Psoas muscle (tissue), 8 donors: ENCODE measurements around the gene GCAT. TPM values are rescaled to one million over a fixed set of nuclear protein-coding genes. Genes with fewer than 3 reads are reported as not detected.

ENCODE experiments used
- ATAC-seq, 4 donors: fragments of 200-7000 bp; cut with Tn5 transposase; one replicate each; pipeline ENCODE4 v1.9.1; 2020; ENCODE audit warnings: moderate library complexity in 3 of 4, mild to moderate bottlenecking in 2 of 4
- DNase-seq, 2 donors: peaks; one replicate each; pipeline ENCODE4 v3.0.0-alpha.2; 2020
- H3K27ac ChIP-seq: fragments of 200-600 bp; one replicate; pipeline ENCODE4 v1.8.0; 2022
- H3K27me3 ChIP-seq, 3 donors: fragments of 200-600 bp in 1 of 3; one replicate each; pipeline versions ENCODE4 v1.6.1 to v1.8.0; 2013 to 2022; ENCODE audit warnings: low read length in 2 of 3, mild to moderate bottlenecking in 2 of 3, moderate library complexity in 1 of 3; ENCODE audit not compliant: insufficient read depth in 3 of 3
- H3K36me3 ChIP-seq, 2 donors: fragments of 200-600 bp in 1 of 2; one replicate each; pipeline versions ENCODE4 v1.6.1 to v1.8.0; 2013 to 2022; ENCODE audit warnings: low read depth in 1 of 2, mild to moderate bottlenecking in 1 of 2, moderate library complexity in 1 of 2; ENCODE audit not compliant: insufficient read depth in 1 of 2
- H3K4me1 ChIP-seq: fragments of 200-600 bp; one replicate; pipeline ENCODE4 v1.8.0; 2022
- H3K4me3 ChIP-seq: fragments of 200-600 bp; one replicate; pipeline ENCODE4 v1.8.0; 2022; ENCODE audit warnings: mild to moderate bottlenecking
- H3K9me3 ChIP-seq: fragments of 200-600 bp; one replicate; pipeline ENCODE4 v1.8.0; 2022
- CTCF ChIP-seq: fragments of 200-600 bp; IDR thresholded peaks from one replicate; pipeline ENCODE4 v1.8.0; 2022; ENCODE audit warnings: antibody characterized with exemption
- WGBS, 3 donors: extraction: QIAGEN DNeasy Blood & Tissue Kit; methylation state at CpG; one replicate each; pipeline versions ENCODE4 v1.1.6 to v1.1.7; 2013; 5-methylcytosine and 5-hydroxymethylcytosine counted together
- intact Hi-C, 2 donors: fragments of 100-400 bp; cut with DNase I; formaldehyde crosslinking; loops; one replicate each; pipeline versions ENCODE4 v1.11.0 to v1.14.2; 2022
- polyA plus RNA-seq, 3 donors: library from polyadenylated mRNA; stranded (reverse); fragments of 200-250 nt; gene quantifications; one replicate each; pipeline ENCODE4 v1.2.3, GENCODE V29; 2013
- total RNA-seq, 4 donors: library from RNA; stranded (reverse); fragmentation: NEBNext Ultra II Directional in 2 of 4; extraction: Animal tissue kit (Norgen Biotek cat#: 25700) in 2 of 4; gene quantifications; one replicate each; pipeline versions ENCODE4 v1.2.1 to v1.2.4, GENCODE V29; 2021 to 2023
- donor health status: healthy with polysubstance abuse.
- donor health status: DM: no; HTN: no; CAD: no; lungs with moderate emphysema.
- donor health status: Bipolar disorder and iron deficiency.
- donor health status: healthy.
- donor health status: DM: yes; HTN: yes; CAD: no.
- donor health status: DM: no; HTN: no; CAD: no.
- donor health status: DM: no; HTN: no; CAD: no.
- donor health status: DM: yes; HTN: yes; CAD: no.

The GCAT gene
- total and polyA plus RNA-seq, 7 donors: 5.4 to 19.2 (median 8.3) TPM

DNA sequence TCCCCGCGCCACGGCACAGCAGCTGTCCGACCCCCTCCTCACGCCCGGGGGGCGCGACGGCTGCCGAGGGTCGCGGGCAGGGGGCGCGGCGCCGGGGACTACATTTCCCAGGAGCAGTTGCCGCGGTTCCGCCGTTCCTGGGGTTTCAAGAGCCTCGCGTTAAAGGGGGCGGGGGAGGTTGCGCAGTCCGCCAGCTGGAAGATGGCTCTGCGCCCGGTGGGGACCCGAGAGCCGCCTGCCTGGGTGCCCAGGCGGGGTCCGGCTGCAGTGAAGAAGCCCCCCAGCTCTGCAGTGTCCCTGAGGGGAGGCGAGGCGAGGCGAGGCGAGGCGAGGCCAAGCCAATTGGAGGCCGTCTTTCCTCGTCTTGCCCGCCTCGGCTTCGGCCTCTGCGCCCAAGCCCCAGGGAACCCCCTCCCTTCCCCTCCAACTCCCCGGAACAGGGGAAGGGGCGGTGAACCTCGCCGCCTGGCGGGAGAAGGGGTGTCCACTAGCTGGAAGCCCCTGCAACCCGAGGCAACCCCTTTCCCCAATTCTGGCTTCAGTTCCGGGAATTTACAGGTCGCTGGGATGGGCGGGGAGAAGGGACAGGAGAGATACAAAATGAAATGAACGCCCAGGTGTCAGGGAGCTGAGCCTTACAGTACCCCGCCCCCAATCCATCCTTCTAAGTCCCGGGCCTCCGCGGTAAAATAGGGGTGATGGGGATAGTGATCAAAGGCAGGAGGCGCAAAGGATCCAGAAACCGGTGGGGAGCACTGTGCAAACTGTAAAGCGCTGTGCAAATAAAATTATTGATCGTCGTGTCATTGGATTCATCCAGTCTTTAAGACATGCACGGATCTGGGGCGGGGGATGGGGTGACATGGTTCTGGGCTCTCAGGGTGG lies 5.2 kb upstream of the GCAT start:
- Histone ChIP-seq H3K27ac (no peak overlapping the region), H3K9me3 (no peaks in the 10 kb centered on the region), H3K36me3 (no peaks in the 10 kb centered on the region), H3K27me3 (no peaks in the 10 kb centered on the region), H3K4me1 (peaks cover 4% of the 10 kb centered on the region), H3K4me3 (peak overlapping the region; percentile 75)
- 6% methylated on average over 53 to 63 of the region's 63 CpGs for WGBS, 3 donors
- no peak for TF ChIP-seq CTCF
- ATAC-seq: peak in 1 of 4 donors; percentile 9
- DNase-seq: peak; percentile 60 to 78
- intact Hi-C loops: no loop called here

DNA sequence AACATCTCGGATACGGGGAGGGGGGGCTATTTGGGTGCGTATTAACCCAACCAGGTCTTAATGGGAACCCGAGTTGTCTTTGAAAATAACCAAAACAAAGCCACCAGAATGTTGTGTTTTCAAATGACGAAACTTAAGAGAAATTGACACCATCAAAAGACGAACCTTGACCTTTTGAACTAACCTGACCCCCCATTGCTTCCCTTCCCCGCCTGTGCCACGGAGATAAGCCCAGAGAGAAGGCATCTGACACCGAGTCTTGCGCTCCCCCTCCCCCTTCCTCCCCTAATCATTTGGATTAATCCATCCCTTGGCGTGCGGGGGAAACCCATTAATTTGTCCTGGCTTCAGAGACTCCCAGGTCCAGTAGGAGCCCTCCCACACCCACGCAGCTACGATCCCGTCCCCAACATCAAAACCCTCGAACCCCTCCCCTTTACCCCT lies 4.5 kb upstream of the GCAT start:
- H3K27me3 ChIP-seq: no peaks in the 10 kb centered on the region
- H3K27ac ChIP-seq: no peak overlapping the region
- DNase-seq (no peak), ATAC-seq (no peak)
- no peak for TF ChIP-seq CTCF
- no peaks in the 10 kb centered on the region for H3K36me3 ChIP-seq
- WGBS, 3 donors: 53 to 64% (median 59%) methylated on average over 16 of the region's 16 CpGs
- H3K4me3 ChIP-seq: peak overlapping the region; percentile 75
- intact Hi-C loops: no loop called here
- H3K9me3 ChIP-seq: no peaks in the 10 kb centered on the region
- H3K4me1 ChIP-seq: peaks cover 7% of the 10 kb centered on the region

- WGBS, 3 donors: 64 to 68% (median 66%) methylated on average over 34 of the region's 34 CpGs
- ATAC-seq: no peak
- DNase-seq: no peak
- Histone ChIP-seq H3K36me3 (no peaks in the 10 kb centered on the region), H3K9me3 (no peaks in the 10 kb centered on the region), H3K27me3 (no peaks in the 10 kb centered on the region), H3K4me3 (peak overlapping the region; percentile 83), H3K27ac (no peak overlapping the region), H3K4me1 (peaks cover 10% of the 10 kb centered on the region)
- intact Hi-C loops: no loop called here
- no peak for TF ChIP-seq CTCF
These were observed 3.9 kb upstream of the GCAT start for GRCh38 chr22:37803639-37804351.

DNA sequence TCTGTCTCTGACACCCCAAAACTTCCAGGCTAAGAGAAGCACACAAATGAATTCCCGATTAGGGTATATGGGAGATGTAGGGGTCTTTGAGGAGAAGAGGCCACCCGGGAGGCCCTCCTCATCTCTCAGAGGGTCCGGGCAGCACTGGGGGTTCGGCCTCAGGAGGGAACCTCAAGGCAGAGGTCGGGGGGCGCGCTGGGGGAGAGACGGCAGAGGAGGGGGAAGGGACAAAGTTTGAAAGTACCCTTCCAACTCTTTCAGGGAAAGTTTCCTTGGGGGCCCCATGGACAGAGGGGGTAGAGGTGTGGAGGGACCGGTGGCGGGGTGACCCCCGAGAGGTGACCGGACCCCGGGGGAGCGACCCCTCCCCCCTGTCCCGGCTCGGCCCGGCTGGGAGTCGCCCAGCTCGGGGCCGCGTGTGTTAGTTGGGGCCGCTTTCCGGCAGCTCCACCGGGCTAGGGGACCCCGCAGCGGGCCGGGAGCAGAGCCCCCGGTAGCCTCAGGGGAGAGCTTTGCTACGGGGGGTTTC lies 3.3 kb upstream of the GCAT start:
- H3K4me3 ChIP-seq: peak overlapping the region; percentile 83
- TF ChIP-seq CTCF: no peak
- no peaks in the 10 kb centered on the region for H3K27me3 ChIP-seq
- no peaks in the 10 kb centered on the region for H3K9me3 ChIP-seq
- WGBS, 3 donors: 4 to 8% (median 8%) methylated on average over 16 to 29 of the region's 29 CpGs
- DNase-seq: peak in 1 of 2 donors; percentile 36
- no peak for ATAC-seq
- peaks cover 10% of the 10 kb centered on the region for H3K4me1 ChIP-seq
- peak overlapping the region; percentile 92 for H3K27ac ChIP-seq
- intact Hi-C loops: no loop called here
- no peaks in the 10 kb centered on the region for H3K36me3 ChIP-seq
